ENCODE results near the gene EPAS1.

- TF ChIP-seq REST (IDR thresholded peaks at IDR 0.05; ENCODE audit: low read depth), result no peak
- no peak for TF ChIP-seq EZH2phosphoT487 (IDR thresholded peaks at IDR 0.05; ENCODE audit: borderline replicate concordance)
- no peak for TF ChIP-seq CTCF (IDR thresholded peaks at IDR 0.05 in 2 of 3, conservative IDR thresholded peaks at IDR 0.05 in 1 of 3; ENCODE audit: borderline replicate concordance in 1 of 3, insufficient read depth in 1 of 3, low read depth in 2 of 3, low read length in 2 of 3)
Observed at GRCh38 chr2:46290078-46290477, 7.1 kb upstream of the EPAS1 start.

Data from HCT116 (cell line).